Prostate gland (tissue), 2 donors: Measurements from ENCODE around the gene MAML1. TPM values are rescaled to one million over a fixed set of nuclear protein-coding genes. Genes with fewer than 3 reads are reported as not detected.

Experiments used
- DNase-seq: peaks from one replicate; pipeline ENCODE4 v3.0.0-alpha.2; 2019; ENCODE audit warnings: low spot score
- H3K27ac ChIP-seq, 2 donors: fragments of 200-600 bp; sonication (generic); 2 replicates each; pipeline ENCODE4 v1.5.1; 2017 to 2019
- H3K27me3 ChIP-seq: fragments of 200-600 bp; sonication (generic); replicated peaks from 2 replicates; pipeline ENCODE4 v1.5.1; 2019; ENCODE audit not compliant: insufficient read depth
- H3K36me3 ChIP-seq, 2 donors: fragments of 200-600 bp; sonication (generic); 1 replicate in 1 of 2; 2 replicates in 1 of 2; pipeline versions ENCODE4 v1.5.1 to v1.8.1; 2017 to 2019
- H3K4me1 ChIP-seq: fragments of 200-600 bp; sonication (generic); replicated peaks from 2 replicates; pipeline ENCODE4 v1.5.1; 2019
- H3K4me3 ChIP-seq, 2 donors: fragments of 200-600 bp; sonication (generic); 2 replicates each; pipeline ENCODE4 v1.5.1; 2017 to 2019
- H3K9me3 ChIP-seq: fragments of 200-600 bp; sonication (generic); 2 replicates; pipeline ENCODE4 v1.5.1; 2017
- CTCF ChIP-seq, 4 experiments: fragments of 200-600 bp in 2 of 4; fragments of 450-650 bp in 2 of 4; sonication (generic) in 2 of 4; IDR thresholded peaks; 1 replicate in 3 of 4; 2 replicates in 1 of 4; pipeline ENCODE4 v1.5.1; 2016 to 2019; ENCODE audit warnings: antibody characterized with exemption in 4 of 4, mild to moderate bottlenecking in 2 of 4, moderate library complexity in 2 of 4
- POLR2A ChIP-seq: fragments of 450-650 bp; IDR thresholded peaks from one replicate; pipeline ENCODE4 v1.6.1; 2016; ENCODE audit warnings: antibody characterized with exemption, mild to moderate bottlenecking
- POLR2AphosphoS5 ChIP-seq: sonication (generic); formaldehyde crosslinking; IDR thresholded peaks from one replicate; pipeline ENCODE4 v1.6.1; 2017; ENCODE audit warnings: antibody characterized with exemption
- WGBS: methylation state at CpG from one replicate; pipeline ENCODE4 v1.1.5; 2018; 5-methylcytosine and 5-hydroxymethylcytosine counted together
- intact Hi-C: fragments of 100-400 bp; cut with DNase I; formaldehyde crosslinking; loops from one replicate; pipeline ENCODE4 v1.14.2; 2022
- total RNA-seq, 2 donors: library from RNA; depleted of rRNA; stranded (reverse); fragments of >200 nt; gene quantifications; one replicate each; pipeline ENCODE4 v1.1.0, GENCODE V29; 2016

The MAML1 gene
- total RNA-seq, 2 donors from 2014 or later, result 33.9 to 54.7 TPM

- 62% methylated on average over 14 of the region's 14 CpGs for WGBS
- intact Hi-C loops, result no loop called here
- H3K4me1 ChIP-seq, result peaks cover 16% of the 10 kb centered on the region
Measured at GRCh38 chr5:179817890-179818745, 85.5 kb downstream of the MAML1 start.

DNA sequence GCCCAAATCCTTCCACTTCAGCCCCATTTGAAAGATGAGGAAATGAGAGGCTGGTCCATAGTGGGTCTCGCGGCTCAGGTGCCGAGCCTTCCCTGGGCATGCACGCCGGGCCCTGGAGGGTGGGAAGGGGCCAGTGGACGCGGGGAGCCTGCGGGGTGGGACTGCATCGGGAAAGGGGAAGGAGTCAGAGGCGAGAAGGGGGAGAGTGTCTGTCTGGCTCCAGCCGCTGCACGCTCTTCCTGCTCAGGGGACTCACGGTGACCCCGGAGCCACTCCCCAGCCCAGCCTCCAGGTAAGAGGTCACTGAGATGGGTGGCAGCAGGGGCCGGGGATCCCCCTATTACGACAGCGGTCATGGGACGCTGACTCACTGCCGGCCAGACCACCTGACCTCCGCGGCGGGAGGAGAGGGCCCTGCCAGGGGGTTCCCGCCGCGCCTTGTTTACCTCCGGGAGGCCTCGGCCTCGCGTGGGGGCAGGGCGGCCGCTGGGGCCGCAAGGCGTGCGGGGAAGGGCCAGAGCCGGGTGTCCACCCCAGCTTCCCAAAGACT is 86.2 kb downstream of the MAML1 start:
- Histone ChIP-seq H3K4me1 (peaks cover 20% of the 10 kb centered on the region), H3K27me3 (no peaks in the 10 kb centered on the region), H3K9me3 (no peaks in the 10 kb centered on the region), H3K27ac (peak overlapping the region; percentile 100), H3K4me3 (peak overlapping the region; percentile 27 to 33), H3K36me3 (peaks cover 4% of the 10 kb centered on the region in 2 donors)
- DNase-seq, result peak; percentile 96
- WGBS, result under 1% methylated on average over 33 of the region's 35 CpGs
- intact Hi-C loops, result no loop called here
- TF ChIP-seq CTCF (IDR thresholded peaks at IDR 0.05) (no peak), POLR2AphosphoS5 (peak; percentile 99), POLR2A (peak; percentile 81)

More at GRCh38 chr5:179817890-179818745, 85.5 kb downstream of the MAML1 start:
- H3K36me3 ChIP-seq, result no peaks in the 10 kb centered on the region
- peak overlapping the region; percentile 100 for H3K27ac ChIP-seq
- no peak for TF ChIP-seq POLR2A
- no peak for TF ChIP-seq CTCF (IDR thresholded peaks at IDR 0.05)
- no peak for TF ChIP-seq POLR2AphosphoS5
- H3K27me3 ChIP-seq, result no peaks in the 10 kb centered on the region
- DNase-seq, result no peak
- no peaks in the 10 kb centered on the region for H3K9me3 ChIP-seq
- H3K4me3 ChIP-seq, result peak overlapping the region; percentile 27 to 33

DNA sequence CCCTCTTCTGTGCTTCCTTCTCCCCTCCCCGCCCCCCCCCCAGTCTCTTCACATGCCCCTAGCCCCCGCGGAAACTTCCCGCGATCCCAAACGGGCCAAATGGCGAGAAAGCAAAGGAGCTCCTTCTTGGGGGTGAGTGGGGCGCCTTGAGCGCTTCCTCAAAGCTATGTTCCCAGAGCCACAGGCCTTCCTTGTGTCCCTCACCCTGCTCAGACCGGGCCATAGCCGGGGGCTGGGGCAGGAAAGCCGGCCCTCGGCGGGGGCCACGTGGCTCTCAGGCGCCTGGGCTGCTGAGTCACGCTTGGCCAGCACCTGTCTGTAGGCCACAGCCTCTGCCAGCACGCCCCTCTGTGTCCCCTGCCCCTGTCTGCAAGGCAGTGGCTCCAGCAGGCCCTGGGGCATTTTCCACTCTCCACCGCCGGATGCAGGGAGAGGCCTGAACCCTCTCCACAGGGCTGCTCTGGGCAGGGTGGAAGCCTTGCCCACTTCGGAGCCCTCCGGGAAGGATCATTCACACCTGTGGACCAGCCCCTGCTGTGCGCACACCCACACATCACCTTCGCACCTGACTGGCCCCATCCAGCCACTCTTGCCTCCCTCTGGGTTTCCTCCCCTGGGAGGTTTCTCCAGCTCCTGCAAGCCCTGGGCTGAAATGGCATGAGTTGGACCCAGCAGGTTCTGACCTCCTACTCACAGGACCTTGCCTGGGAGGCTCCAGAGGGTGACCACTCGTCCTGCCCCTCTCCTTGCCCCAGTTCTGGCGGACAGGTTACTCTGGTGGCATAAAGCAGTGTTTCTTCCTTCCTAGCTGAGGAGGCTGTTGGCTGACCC is 86.9 kb downstream of the MAML1 start:
- no peak for TF ChIP-seq POLR2AphosphoS5
- TF ChIP-seq CTCF (IDR thresholded peaks at IDR 0.05), result no peak
- peak; percentile 18 for TF ChIP-seq POLR2A
- Histone ChIP-seq H3K4me3 (peak overlapping the region; percentile 33 to 98), H3K4me1 (peaks cover 27% of the 10 kb centered on the region), H3K36me3 (peaks cover 11% of the 10 kb centered on the region in 2 donors), H3K27ac (peak overlapping the region; percentile 100), H3K9me3 (no peaks in the 10 kb centered on the region), H3K27me3 (no peaks in the 10 kb centered on the region)
- intact Hi-C loops, result loop anchor here (2.0 to 5.0 kb wide), 3 partner anchors 13 to 122 kb away; partner anchors contain the start of genes CANX, MGAT4B and MRNIP
- 20% methylated on average over 26 of the region's 26 CpGs for WGBS
- DNase-seq, result peak; percentile 59

- intact Hi-C loops, result loop anchor here (2.0 to 5.0 kb wide), 3 partner anchors 13 to 123 kb away; partner anchors contain the start of genes CANX, MGAT4B and MRNIP
- Histone ChIP-seq H3K27me3 (no peaks in the 10 kb centered on the region), H3K4me1 (peaks cover 29% of the 10 kb centered on the region)
Measured at GRCh38 chr5:179820127-179820482, 87.5 kb downstream of the MAML1 start.

More at GRCh38 chr5:179820127-179820482, 87.5 kb downstream of the MAML1 start:
- Histone ChIP-seq H3K27ac (peak overlapping the region; percentile 100), H3K36me3 (peaks cover 17% of the 10 kb centered on the region in 2 donors), H3K9me3 (no peaks in the 10 kb centered on the region), H3K4me3 (peak overlapping the region; percentile 98 to 100)
- no peak for TF ChIP-seq POLR2AphosphoS5
- no peak for TF ChIP-seq CTCF (IDR thresholded peaks at IDR 0.05)
- TF ChIP-seq POLR2A, result no peak
- 27% methylated on average over 7 of the region's 12 CpGs for WGBS
- no peak for DNase-seq
